GM12878 (cell line): ENCODE results near the gene COPB1. TPM values are rescaled to one million over a fixed set of nuclear protein-coding genes. Genes with fewer than 3 reads are reported as not detected.

ENCODE experiments used
- CHD4 ChIP-seq: fragments of 200-600 bp; sonication (generic); IDR thresholded peaks from 2 replicates; pipeline ENCODE4 v1.6.1; 2016; ENCODE audit warnings: mild to moderate bottlenecking
- FOXK2 ChIP-seq: fragments of 450-650 bp; IDR thresholded peaks from 2 replicates; pipeline ENCODE4 v1.6.1; 2017; ENCODE audit warnings: mild to moderate bottlenecking, moderate library complexity
- KDM1A ChIP-seq: fragments of 200-600 bp; sonication (generic); IDR thresholded peaks from 2 replicates; pipeline ENCODE4 v1.6.1; 2016; ENCODE audit warnings: borderline replicate concordance
- KLF5 ChIP-seq: fragments of 450-650 bp; IDR thresholded peaks from 2 replicates; pipeline ENCODE4 v1.6.1; 2014; ENCODE audit warnings: mild to moderate bottlenecking; ENCODE audit not compliant: partially characterized antibody
- LARP7 ChIP-seq: fragments of 450-650 bp; IDR thresholded peaks from 2 replicates; pipeline ENCODE4 v1.6.1; 2017; ENCODE audit warnings: mild to moderate bottlenecking
- POLR2A ChIP-seq: IDR thresholded peaks from 2 replicates; pipeline ENCODE4 v1.6.1; 2011; ENCODE audit warnings: low read depth, mild to moderate bottlenecking, low read length
- PRDM15 ChIP-seq: fragments of 450-650 bp; formaldehyde crosslinking; IDR thresholded peaks from 2 replicates; pipeline ENCODE4 v1.4.0; 2020; ENCODE audit warnings: mild to moderate bottlenecking, moderate library complexity
- SMAD5 ChIP-seq: IDR thresholded peaks from 2 replicates; pipeline ENCODE4 v1.6.1; 2016; ENCODE audit warnings: antibody characterized with exemption, low read depth
- STAT3 ChIP-seq: IDR thresholded peaks from 2 replicates; pipeline ENCODE4 v1.6.1; 2011; ENCODE audit warnings: low read depth, low read length, improper control_type of control experiment
- TARDBP ChIP-seq: IDR thresholded peaks from 2 replicates; pipeline ENCODE4 v1.6.1; 2016; ENCODE audit warnings: borderline replicate concordance
- WRNIP1 ChIP-seq: IDR thresholded peaks from 2 replicates; pipeline ENCODE4 v1.6.1; 2011; ENCODE audit warnings: low read depth, low read length, improper control_type of control experiment, borderline replicate concordance
- YY1 ChIP-seq: IDR thresholded peaks from 2 replicates; pipeline ENCODE4 v1.6.1; 2011; ENCODE audit warnings: low read depth, mild to moderate bottlenecking, low read length
- ZNF217 ChIP-seq: fragments of 450-650 bp; IDR thresholded peaks from 2 replicates; pipeline ENCODE4 v1.6.1; 2017; ENCODE audit warnings: antibody characterized with exemption, mild to moderate bottlenecking
- ZNF687 ChIP-seq: fragments of 450-650 bp; IDR thresholded peaks from 2 replicates; pipeline ENCODE4 v1.6.1; 2017; ENCODE audit warnings: mild to moderate bottlenecking, moderate library complexity
- polyA plus RNA-seq, 11 experiments: library from polyadenylated mRNA; depleted of rRNA in 4 of 11; unstranded in 6 of 11; stranded (reverse) in 5 of 11; fragments of >200 nt; fragmentation: Nextera tagmentation in 4 of 11; fragmentation: Illumina TruSeq in 1 of 11; extraction: Ambion mirVana in 4 of 11; extraction: Trizol in 1 of 11; gene quantifications; 1 replicate in 1 of 11; 2 replicates in 10 of 11; pipeline versions ENCODE4 v1.2.1 to v1.2.3, GENCODE V29; 2011 to 2016; ENCODE audit warnings: inconsistent platforms in 2 of 11, missing spikeins in 2 of 11, low read depth in 1 of 11
- total RNA-seq, 4 experiments: library from RNA; depleted of rRNA in 3 of 4; stranded (reverse); fragments of >200 nt in 3 of 4; fragmentation: Illumina TruSeq in 1 of 4; extraction: Trizol in 1 of 4; gene quantifications; 2 replicates each; pipeline versions ENCODE4 v1.2.1 to v1.2.3, GENCODE V29; 2013 to 2021
- TF ChIP-seq, protein P1 (sequence below): fragments of 450-650 bp; IDR thresholded peaks from 2 replicates; pipeline ENCODE4 v1.6.1; 2018; ENCODE audit warnings: borderline replicate concordance, mild to moderate bottlenecking; ENCODE audit not compliant: partially characterized antibody
- TF ChIP-seq, protein P2 (sequence below): IDR thresholded peaks from 2 replicates; pipeline ENCODE4 v1.6.1; 2012; ENCODE audit warnings: improper control_type of control experiment, low read depth, low read length; ENCODE audit not compliant: insufficient replicate concordance

COPB1 gene
- total and polyA plus RNA-seq, 10 of the 15 experiments (the other 5 are each of a cell fraction or from before 2014, with no cell fraction given), result 67.0 to 149 (median 109) TPM

- TF ChIP-seq PRDM15 (CRISPR knock-in tag) (no peak), CHD4 (no peak), YY1 (peak; percentile 68), TARDBP (no peak), KDM1A (no peak), FOXK2 (no peak), SMAD5 (peak; percentile 80), WRNIP1 (no peak), ZNF687 (peak; percentile 29; the same call in 1 of the 2 replicates), STAT3 (no peak), ZNF217 (no peak), KLF5 (no peak), POLR2A (peak; percentile 99), LARP7 (peak; percentile 75; the same call in 1 of the 2 replicates)
- TF ChIP-seq, protein P1, sequence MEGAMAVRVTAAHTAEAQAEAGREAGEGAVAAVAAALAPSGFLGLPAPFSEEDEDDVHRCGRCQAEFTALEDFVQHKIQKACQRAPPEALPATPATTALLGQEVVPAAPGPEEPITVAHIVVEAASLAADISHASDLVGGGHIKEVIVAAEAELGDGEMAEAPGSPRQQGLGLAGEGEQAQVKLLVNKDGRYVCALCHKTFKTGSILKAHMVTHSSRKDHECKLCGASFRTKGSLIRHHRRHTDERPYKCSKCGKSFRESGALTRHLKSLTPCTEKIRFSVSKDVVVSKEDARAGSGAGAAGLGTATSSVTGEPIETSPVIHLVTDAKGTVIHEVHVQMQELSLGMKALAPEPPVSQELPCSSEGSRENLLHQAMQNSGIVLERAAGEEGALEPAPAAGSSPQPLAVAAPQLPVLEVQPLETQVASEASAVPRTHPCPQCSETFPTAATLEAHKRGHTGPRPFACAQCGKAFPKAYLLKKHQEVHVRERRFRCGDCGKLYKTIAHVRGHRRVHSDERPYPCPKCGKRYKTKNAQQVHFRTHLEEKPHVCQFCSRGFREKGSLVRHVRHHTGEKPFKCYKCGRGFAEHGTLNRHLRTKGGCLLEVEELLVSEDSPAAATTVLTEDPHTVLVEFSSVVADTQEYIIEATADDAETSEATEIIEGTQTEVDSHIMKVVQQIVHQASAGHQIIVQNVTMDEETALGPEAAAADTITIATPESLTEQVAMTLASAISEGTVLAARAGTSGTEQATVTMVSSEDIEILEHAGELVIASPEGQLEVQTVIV, result no peak
- TF ChIP-seq, protein P2, sequence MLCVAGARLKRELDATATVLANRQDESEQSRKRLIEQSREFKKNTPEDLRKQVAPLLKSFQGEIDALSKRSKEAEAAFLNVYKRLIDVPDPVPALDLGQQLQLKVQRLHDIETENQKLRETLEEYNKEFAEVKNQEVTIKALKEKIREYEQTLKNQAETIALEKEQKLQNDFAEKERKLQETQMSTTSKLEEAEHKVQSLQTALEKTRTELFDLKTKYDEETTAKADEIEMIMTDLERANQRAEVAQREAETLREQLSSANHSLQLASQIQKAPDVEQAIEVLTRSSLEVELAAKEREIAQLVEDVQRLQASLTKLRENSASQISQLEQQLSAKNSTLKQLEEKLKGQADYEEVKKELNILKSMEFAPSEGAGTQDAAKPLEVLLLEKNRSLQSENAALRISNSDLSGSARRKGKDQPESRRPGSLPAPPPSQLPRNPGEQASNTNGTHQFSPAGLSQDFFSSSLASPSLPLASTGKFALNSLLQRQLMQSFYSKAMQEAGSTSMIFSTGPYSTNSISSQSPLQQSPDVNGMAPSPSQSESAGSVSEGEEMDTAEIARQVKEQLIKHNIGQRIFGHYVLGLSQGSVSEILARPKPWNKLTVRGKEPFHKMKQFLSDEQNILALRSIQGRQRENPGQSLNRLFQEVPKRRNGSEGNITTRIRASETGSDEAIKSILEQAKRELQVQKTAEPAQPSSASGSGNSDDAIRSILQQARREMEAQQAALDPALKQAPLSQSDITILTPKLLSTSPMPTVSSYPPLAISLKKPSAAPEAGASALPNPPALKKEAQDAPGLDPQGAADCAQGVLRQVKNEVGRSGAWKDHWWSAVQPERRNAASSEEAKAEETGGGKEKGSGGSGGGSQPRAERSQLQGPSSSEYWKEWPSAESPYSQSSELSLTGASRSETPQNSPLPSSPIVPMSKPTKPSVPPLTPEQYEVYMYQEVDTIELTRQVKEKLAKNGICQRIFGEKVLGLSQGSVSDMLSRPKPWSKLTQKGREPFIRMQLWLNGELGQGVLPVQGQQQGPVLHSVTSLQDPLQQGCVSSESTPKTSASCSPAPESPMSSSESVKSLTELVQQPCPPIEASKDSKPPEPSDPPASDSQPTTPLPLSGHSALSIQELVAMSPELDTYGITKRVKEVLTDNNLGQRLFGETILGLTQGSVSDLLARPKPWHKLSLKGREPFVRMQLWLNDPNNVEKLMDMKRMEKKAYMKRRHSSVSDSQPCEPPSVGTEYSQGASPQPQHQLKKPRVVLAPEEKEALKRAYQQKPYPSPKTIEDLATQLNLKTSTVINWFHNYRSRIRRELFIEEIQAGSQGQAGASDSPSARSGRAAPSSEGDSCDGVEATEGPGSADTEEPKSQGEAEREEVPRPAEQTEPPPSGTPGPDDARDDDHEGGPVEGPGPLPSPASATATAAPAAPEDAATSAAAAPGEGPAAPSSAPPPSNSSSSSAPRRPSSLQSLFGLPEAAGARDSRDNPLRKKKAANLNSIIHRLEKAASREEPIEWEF, result no peak
Observed at GRCh38 chr11:14499560-14500180, at the start of gene COPB1 (continued).
